H9 (cell line): ENCODE data around the gene CLEC16A. TPM values are rescaled to one million over a fixed set of nuclear protein-coding genes. Genes with fewer than 3 reads are reported as not detected.
A peak's percentile ranks its signal among the peaks of the same experiment; 100 is the strongest.

Experiments used
- DNase-seq: peaks from one replicate; pipeline ENCODE4 v3.0.0-alpha.2; 2017
- H2AFZ ChIP-seq: one replicate; pipeline ENCODE4 v1.6.1; 2013; ENCODE audit warnings: mild to moderate bottlenecking, low read length, control low read depth, moderate library complexity
- H2AK5ac ChIP-seq: 2 replicates; pipeline ENCODE4 v1.6.1; 2013; ENCODE audit warnings: low read length, control low read depth, mixed read lengths; ENCODE audit not compliant: insufficient read length
- H2BK120ac ChIP-seq: one replicate; pipeline ENCODE4 v1.6.1; 2013; ENCODE audit warnings: low read depth, mild to moderate bottlenecking, low read length, control low read depth, inconsistent platforms; ENCODE audit not compliant: poor library complexity, severe bottlenecking
- H2BK12ac ChIP-seq: 2 replicates; pipeline ENCODE4 v1.6.1; 2013; ENCODE audit warnings: low read length, control low read depth, mixed read lengths, low read depth; ENCODE audit not compliant: insufficient read length
- H2BK15ac ChIP-seq: 2 replicates; pipeline ENCODE4 v1.6.1; 2013; ENCODE audit warnings: low read depth, low read length, control low read depth
- H2BK20ac ChIP-seq: one replicate; pipeline ENCODE4 v1.6.1; 2013; ENCODE audit warnings: low read depth, mild to moderate bottlenecking, low read length, control low read depth, inconsistent platforms; ENCODE audit not compliant: poor library complexity, severe bottlenecking
- H2BK5ac ChIP-seq: 2 replicates; pipeline ENCODE4 v1.6.1; 2013; ENCODE audit warnings: low read length, control low read depth, mixed read lengths; ENCODE audit not compliant: insufficient read length
- H3K14ac ChIP-seq: 2 replicates; pipeline ENCODE4 v1.6.1; 2013; ENCODE audit warnings: low read length, control low read depth; ENCODE audit not compliant: insufficient read depth
- H3K18ac ChIP-seq: 2 replicates; pipeline ENCODE4 v1.6.1; 2013; ENCODE audit warnings: low read depth, mild to moderate bottlenecking, mixed read lengths, low read length, control low read depth; ENCODE audit not compliant: insufficient read length
- H3K23ac ChIP-seq: 2 replicates; pipeline ENCODE4 v1.6.1; 2013; ENCODE audit warnings: low read length, control low read depth, mixed read lengths, low read depth; ENCODE audit not compliant: insufficient read length
- H3K23me2 ChIP-seq: 2 replicates; pipeline ENCODE4 v1.6.1; 2013; ENCODE audit warnings: low read depth, mild to moderate bottlenecking, mixed read lengths, low read length, control low read depth; ENCODE audit not compliant: insufficient read length, poor library complexity, severe bottlenecking
- H3K27ac ChIP-seq: 2 replicates; pipeline ENCODE4 v1.5.1; 2013; ENCODE audit warnings: low read length, control low read depth, mixed read lengths, low read depth; ENCODE audit not compliant: insufficient read length
- H3K27me3 ChIP-seq: 2 replicates; pipeline ENCODE4 v1.6.1; 2013; ENCODE audit warnings: low read length, control low read depth, inconsistent platforms; ENCODE audit not compliant: insufficient read depth
- H3K4ac ChIP-seq: 2 replicates; pipeline ENCODE4 v1.6.1; 2013; ENCODE audit warnings: low read depth, mild to moderate bottlenecking, control low read depth, inconsistent platforms, low read length, moderate library complexity
- H3K4me1 ChIP-seq: 2 replicates; pipeline ENCODE4 v1.6.1; 2013; ENCODE audit warnings: low read length, control low read depth, inconsistent platforms; ENCODE audit not compliant: insufficient read depth
- H3K4me2 ChIP-seq: 2 replicates; pipeline ENCODE4 v1.6.1; 2013; ENCODE audit warnings: low read length, control low read depth, mixed read lengths; ENCODE audit not compliant: insufficient read length, insufficient read depth
- H3K56ac ChIP-seq: 2 replicates; pipeline ENCODE4 v1.6.1; 2013; ENCODE audit warnings: low read depth, mild to moderate bottlenecking, mixed read lengths, low read length, control low read depth; ENCODE audit not compliant: insufficient read length
- H3K79me1 ChIP-seq: 2 replicates; pipeline ENCODE4 v1.6.1; 2013; ENCODE audit warnings: low read depth, mild to moderate bottlenecking, moderate library complexity, low read length, control low read depth, inconsistent platforms; ENCODE audit not compliant: insufficient read depth, poor library complexity, severe bottlenecking
- H3K79me2 ChIP-seq: 2 replicates; pipeline ENCODE4 v1.6.1; 2013; ENCODE audit warnings: low read length, control low read depth, inconsistent platforms; ENCODE audit not compliant: insufficient read depth
- H3K9ac ChIP-seq: 2 replicates; pipeline ENCODE4 v1.6.1; 2013; ENCODE audit warnings: low read length, control low read depth, mixed read lengths; ENCODE audit not compliant: insufficient read length; ENCODE audit errors: extremely low read depth
- H3K9me3 ChIP-seq: one replicate; pipeline ENCODE4 v1.6.1; 2013; ENCODE audit warnings: low read depth, low read length, inconsistent platforms; ENCODE audit not compliant: control insufficient read depth
- H3T11ph ChIP-seq: one replicate; pipeline ENCODE4 v1.6.1; 2013; ENCODE audit warnings: mild to moderate bottlenecking, low read length, control low read depth, inconsistent platforms
- H4K20me1 ChIP-seq: one replicate; pipeline ENCODE4 v1.6.1; 2013; ENCODE audit not compliant: control insufficient read depth, insufficient read length, insufficient read depth
- H4K5ac ChIP-seq: 2 replicates; pipeline ENCODE4 v1.6.1; 2013; ENCODE audit warnings: low read depth, mild to moderate bottlenecking, mixed read lengths, low read length, control low read depth; ENCODE audit not compliant: insufficient read length
- H4K8ac ChIP-seq: replicated peaks from 2 replicates; pipeline ENCODE4 v1.6.1; 2013; ENCODE audit warnings: low read length, control low read depth, mixed read lengths, low read depth; ENCODE audit not compliant: insufficient read length
- H4K91ac ChIP-seq: 2 replicates; pipeline ENCODE4 v1.6.1; 2013; ENCODE audit warnings: low read depth, mild to moderate bottlenecking, moderate library complexity, mixed read lengths, low read length, control low read depth; ENCODE audit not compliant: insufficient read length
- H3K27ac Mint-ChIP-seq, 3 experiments: 2 replicates in 2 of 3; 3 replicates in 1 of 3; pipeline ENCODE4 v1.8.0; 2020 to 2021; ENCODE audit warnings: mixed read lengths in 3 of 3, mild to moderate bottlenecking in 1 of 3, moderate library complexity in 1 of 3
- H3K27me3 Mint-ChIP-seq: 2 replicates; pipeline ENCODE4 v1.8.0; 2021; ENCODE audit warnings: low read depth, mild to moderate bottlenecking, moderate library complexity, mixed read lengths
- H3K36me3 Mint-ChIP-seq, 3 experiments: 2 replicates in 2 of 3; 3 replicates in 1 of 3; pipeline ENCODE4 v1.8.0; 2020 to 2021; ENCODE audit warnings: low read depth in 3 of 3, mixed read lengths in 3 of 3; ENCODE audit not compliant: insufficient read depth in 1 of 3
- H3K4me1 Mint-ChIP-seq, 2 experiments: 2 replicates each; pipeline ENCODE4 v1.8.0; 2020; ENCODE audit warnings: mixed read lengths in 2 of 2
- H3K4me3 Mint-ChIP-seq, 2 experiments: 2 replicates in 1 of 2; 3 replicates in 1 of 2; pipeline ENCODE4 v1.8.0; 2020 to 2021; ENCODE audit warnings: mild to moderate bottlenecking in 2 of 2, mixed read lengths in 2 of 2, moderate library complexity in 1 of 2
- H3K9me3 Mint-ChIP-seq, 2 experiments: 2 replicates in 1 of 2; 3 replicates in 1 of 2; pipeline ENCODE4 v1.8.0; 2020; ENCODE audit warnings: mild to moderate bottlenecking in 2 of 2, mixed read lengths in 2 of 2, moderate library complexity in 1 of 2
- WGBS: extraction: QIAGEN DNeasy Blood & Tissue Kit; methylation state at CpG from one replicate; pipeline ENCODE4 v1.1.7; 2013; ENCODE audit warnings: missing lambda C conversion rate, low lambda C conversion rate, mixed read lengths; ENCODE audit not compliant: insufficient read length; ENCODE audit errors: extremely low coverage; 5-methylcytosine and 5-hydroxymethylcytosine counted together
- total RNA-seq: library from RNA; stranded (reverse); gene quantifications from 2 replicates; pipeline ENCODE4 v1.2.1, GENCODE V29; 2021
- TF ChIP-seq, protein P1 (sequence below): fragments of 200-600 bp; sonication (generic); conservative IDR thresholded peaks from 3 replicates; pipeline ENCODE4 v1.8.0; 2021; ENCODE audit warnings: antibody characterized with exemption, mild to moderate bottlenecking

CLEC16A gene
- total RNA-seq, 1 experiment from 2014 or later, result 15.2 TPM

DNA sequence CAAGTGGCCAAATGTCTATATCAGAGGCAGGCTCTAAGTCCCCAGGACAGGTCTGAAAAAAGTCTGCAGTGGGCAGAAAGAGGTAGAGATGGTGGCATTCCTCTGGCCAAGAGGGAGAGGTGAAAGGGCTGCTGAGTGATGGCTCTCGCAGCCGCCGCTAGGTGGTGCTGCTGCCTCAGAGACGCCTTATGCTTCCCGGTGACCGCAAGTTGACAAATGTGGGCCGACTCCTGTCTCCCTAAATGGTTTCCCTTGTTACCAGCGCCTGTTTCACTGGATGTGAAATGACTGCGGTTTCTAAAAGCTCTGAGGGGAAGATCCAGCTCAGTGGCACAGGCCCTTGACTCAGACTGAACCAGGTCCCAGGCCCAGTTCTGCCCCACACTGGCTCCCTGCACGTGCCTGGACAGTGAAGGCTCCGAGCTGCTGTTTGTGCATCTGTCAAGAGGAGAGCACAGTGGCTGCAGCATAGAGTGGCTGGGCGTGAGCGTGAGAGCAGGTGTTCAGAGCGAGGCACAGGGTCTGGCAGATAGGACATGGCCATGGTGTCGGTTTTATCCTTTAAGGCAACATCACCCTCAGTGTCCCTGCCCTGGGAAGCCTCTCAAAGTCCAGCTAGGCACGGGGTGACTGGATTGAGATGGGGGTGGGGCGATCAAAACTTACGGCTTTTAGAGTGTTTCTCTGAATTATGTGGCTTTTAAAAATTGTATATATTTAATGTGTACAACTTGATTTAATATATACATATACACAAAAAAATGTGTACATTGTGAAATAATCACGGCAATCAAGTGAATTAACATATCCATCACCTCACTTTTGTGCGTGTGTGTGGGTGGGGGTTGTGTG is 19.9 kb downstream of the CLEC16A start:
- Histone ChIP-seq H3K79me2 (no peaks in the 10 kb centered on the region), H2AK5ac (no peak overlapping the region), H2BK15ac (no peak overlapping the region), H3K9me3 (no peaks in the 10 kb centered on the region), H3T11ph (no peak overlapping the region), H2BK120ac (no peak overlapping the region), H3K79me1 (no peaks in the 10 kb centered on the region), H3K18ac (no peak overlapping the region), H3K27me3 (no peaks in the 10 kb centered on the region), H2BK20ac (no peak overlapping the region), H3K27ac (no peak overlapping the region), H4K8ac (no peak overlapping the region), H2BK5ac (no peak overlapping the region), H3K23ac (no peak overlapping the region), H3K23me2 (no peaks in the 10 kb centered on the region), H4K20me1 (no peaks in the 10 kb centered on the region), H4K5ac (no peak overlapping the region), H3K14ac (no peak overlapping the region; the same call in 1 of the 2 replicates), H3K4ac (no peak overlapping the region), H3K4me1 (no peaks in the 10 kb centered on the region), H2AFZ (no peak overlapping the region), H4K91ac (no peak overlapping the region), H3K4me2 (no peak overlapping the region), H2BK12ac (no peak overlapping the region), H3K56ac (no peak overlapping the region), H3K9ac (no peak overlapping the region)
- no peaks in the 10 kb centered on the region for H3K9me3 Mint-ChIP-seq
- H3K27me3 Mint-ChIP-seq, result no peaks in the 10 kb centered on the region
- DNase-seq, result peak; percentile 79
- TF ChIP-seq, protein P1, sequence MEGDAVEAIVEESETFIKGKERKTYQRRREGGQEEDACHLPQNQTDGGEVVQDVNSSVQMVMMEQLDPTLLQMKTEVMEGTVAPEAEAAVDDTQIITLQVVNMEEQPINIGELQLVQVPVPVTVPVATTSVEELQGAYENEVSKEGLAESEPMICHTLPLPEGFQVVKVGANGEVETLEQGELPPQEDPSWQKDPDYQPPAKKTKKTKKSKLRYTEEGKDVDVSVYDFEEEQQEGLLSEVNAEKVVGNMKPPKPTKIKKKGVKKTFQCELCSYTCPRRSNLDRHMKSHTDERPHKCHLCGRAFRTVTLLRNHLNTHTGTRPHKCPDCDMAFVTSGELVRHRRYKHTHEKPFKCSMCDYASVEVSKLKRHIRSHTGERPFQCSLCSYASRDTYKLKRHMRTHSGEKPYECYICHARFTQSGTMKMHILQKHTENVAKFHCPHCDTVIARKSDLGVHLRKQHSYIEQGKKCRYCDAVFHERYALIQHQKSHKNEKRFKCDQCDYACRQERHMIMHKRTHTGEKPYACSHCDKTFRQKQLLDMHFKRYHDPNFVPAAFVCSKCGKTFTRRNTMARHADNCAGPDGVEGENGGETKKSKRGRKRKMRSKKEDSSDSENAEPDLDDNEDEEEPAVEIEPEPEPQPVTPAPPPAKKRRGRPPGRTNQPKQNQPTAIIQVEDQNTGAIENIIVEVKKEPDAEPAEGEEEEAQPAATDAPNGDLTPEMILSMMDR, result peak; percentile 97
- 0 out of 7 replicates have a peak overlapping the region, but pooled peaks of 1 of the 3 experiments have one; percentile 32 for H3K27ac Mint-ChIP-seq
- H3K4me1 Mint-ChIP-seq, result peaks cover 5% of the 10 kb centered on the region in 2 experiments
- H3K36me3 Mint-ChIP-seq, result peaks cover 0 to 10% (median 9%) of the 10 kb centered on the region in 3 experiments; a peak in 4 of 7 replicates
- no CpG with 5 or more reads among the region's 20 CpGs for WGBS
- H3K4me3 Mint-ChIP-seq, result no peak overlapping the region
